Smooth muscle cell of the brain vasculature (primary cell): Measurements from ENCODE around the gene PRR29.

Experiments used
- DNase-seq: peaks from one replicate; pipeline ENCODE4 v3.0.0-alpha.2; 2012; ENCODE audit warnings: low read depth, low spot score

The PRR29 gene

GRCh38 chr17:63998050-63998720, at the start of gene PRR29:
Gene PRR29 (plus strand): TSS chr17:63998351. CDS start chr17:63998365, 14 bp downstream.
- peak; percentile 7 for DNase-seq

- DNase-seq = no peak
These were observed 49.6 kb upstream of the PRR29 start for GRCh38 chr17:63948521-63948920.

- DNase-seq = no peak
These were observed 48.4 kb upstream of the PRR29 start for GRCh38 chr17:63949576-63950250.

- no peak for DNase-seq
These were observed 46.9 kb upstream of the PRR29 start for GRCh38 chr17:63950940-63951907.

- DNase-seq = no peak
These were observed 43.6 kb upstream of the PRR29 start for GRCh38 chr17:63954402-63955063.

- no peak for DNase-seq
These were observed 42.9 kb upstream of the PRR29 start for GRCh38 chr17:63955232-63955631.

- no peak for DNase-seq
These were observed 42.4 kb upstream of the PRR29 start for GRCh38 chr17:63955791-63956190.

GRCh38 chr17:63956296-63956920, 41.7 kb upstream of the PRR29 start:
- no peak for DNase-seq

- DNase-seq = no peak
These were observed 38.1 kb upstream of the PRR29 start for GRCh38 chr17:63960006-63960405.

GRCh38 chr17:63960430-63960829, 37.7 kb upstream of the PRR29 start:
- no peak for DNase-seq

- no peak for DNase-seq
These were observed 36.6 kb upstream of the PRR29 start for GRCh38 chr17:63961355-63962212.

- DNase-seq = no peak
These were observed 35.8 kb upstream of the PRR29 start for GRCh38 chr17:63962298-63962744.

- no peak for DNase-seq
These were observed 35.0 kb upstream of the PRR29 start for GRCh38 chr17:63963123-63963522.

GRCh38 chr17:63966646-63967264, 31.4 kb upstream of the PRR29 start:
- no peak for DNase-seq

GRCh38 chr17:63967953-63968352, 30.2 kb upstream of the PRR29 start:
- DNase-seq = no peak

GRCh38 chr17:63969278-63969677, 28.9 kb upstream of the PRR29 start:
- no peak for DNase-seq

GRCh38 chr17:63972796-63973195, 25.4 kb upstream of the PRR29 start, which contains the start of gene SCN4A:
Gene SCN4A (minus strand): TSS chr17:63972918. CDS start chr17:63972841, 77 bp downstream.
- no peak for DNase-seq

GRCh38 chr17:63973247-63973646, 24.9 kb upstream of the PRR29 start:
- no peak for DNase-seq

GRCh38 chr17:63973930-63974593, 24.1 kb upstream of the PRR29 start:
- no peak for DNase-seq
